ENCODE measurements around the gene PCNX1.
"Not testable (repeated sequence)": the region's sequence is repeated elsewhere in the genome, so short reads cannot be mapped to it uniquely, and the experiment has no call there.

PCNX1 gene

GRCh38 chr14:71135911-71136310 lies 228.7 kb downstream of the PCNX1 start:
- no peak for DNase-seq

GRCh38 chr14:71136386-71137060 lies 229.3 kb downstream of the PCNX1 start:
- no peak for DNase-seq

- no peak for DNase-seq
Observed at GRCh38 chr14:71137536-71138447, 230.5 kb downstream of the PCNX1 start.

- DNase-seq, result peak; percentile 55
Observed at GRCh38 chr14:71138448-71139293, 231.4 kb downstream of the PCNX1 start.

DNA sequence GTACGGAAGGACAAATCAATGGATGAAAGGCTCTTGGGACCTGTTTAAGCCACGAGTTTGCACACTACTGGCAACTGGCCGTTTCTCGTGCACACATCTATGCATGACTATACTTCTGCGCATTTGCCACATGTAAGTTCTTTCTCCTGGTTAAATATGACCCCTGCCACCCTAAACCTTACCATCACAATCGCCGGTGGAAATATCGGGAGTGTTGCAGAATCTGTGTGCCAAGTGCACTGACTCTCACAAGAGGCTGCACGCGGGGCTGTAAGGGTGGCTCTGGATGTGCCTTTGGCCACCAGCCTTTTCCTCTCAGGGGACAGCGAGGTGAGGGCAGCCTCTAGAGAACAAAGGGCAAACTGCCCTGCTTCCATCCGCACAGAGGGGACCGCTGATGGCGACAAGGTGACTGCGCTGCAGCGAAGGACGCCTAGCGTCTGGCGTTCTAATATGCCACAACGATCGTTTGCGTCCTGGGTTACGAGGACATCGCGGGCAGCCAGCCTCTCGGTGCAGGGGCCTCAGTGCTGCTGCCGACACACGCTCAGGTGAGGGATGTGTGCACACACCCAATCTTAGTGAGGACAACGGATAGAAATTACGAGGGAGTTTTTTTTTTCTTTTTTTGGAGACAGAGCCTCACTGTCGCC lies 232.2 kb downstream of the PCNX1 start:
- no peak for DNase-seq

DNA sequence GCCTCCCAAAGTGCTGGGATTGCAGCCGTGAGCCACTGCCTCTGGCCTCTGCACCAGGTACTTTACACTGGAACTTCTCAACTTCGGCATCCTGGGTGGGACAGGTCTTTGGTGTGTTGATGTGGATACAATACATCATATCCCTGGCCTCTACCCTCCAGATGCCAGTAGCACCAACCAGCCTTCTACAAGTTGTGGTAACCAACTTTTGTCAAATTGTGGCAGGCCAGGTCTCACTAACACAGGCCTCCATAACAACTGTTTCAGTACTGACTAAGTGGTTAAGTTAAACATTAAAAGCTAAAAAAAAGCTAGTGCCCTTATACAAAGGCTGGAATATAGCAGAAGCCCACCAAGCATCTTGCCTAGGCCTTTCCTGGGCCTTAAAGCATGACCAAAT lies 232.9 kb downstream of the PCNX1 start:
- no peak for DNase-seq

GRCh38 chr14:71141701-71142374 lies 234.6 kb downstream of the PCNX1 start:
- no peak for DNase-seq

- no peak for DNase-seq
Observed at GRCh38 chr14:71142375-71143038, 235.2 kb downstream of the PCNX1 start.

GRCh38 chr14:71143381-71144290 lies 236.4 kb downstream of the PCNX1 start:
- no peak for DNase-seq

GRCh38 chr14:71147335-71147734 lies 240.1 kb downstream of the PCNX1 start:
- not testable (repeated sequence) for DNase-seq

DNA sequence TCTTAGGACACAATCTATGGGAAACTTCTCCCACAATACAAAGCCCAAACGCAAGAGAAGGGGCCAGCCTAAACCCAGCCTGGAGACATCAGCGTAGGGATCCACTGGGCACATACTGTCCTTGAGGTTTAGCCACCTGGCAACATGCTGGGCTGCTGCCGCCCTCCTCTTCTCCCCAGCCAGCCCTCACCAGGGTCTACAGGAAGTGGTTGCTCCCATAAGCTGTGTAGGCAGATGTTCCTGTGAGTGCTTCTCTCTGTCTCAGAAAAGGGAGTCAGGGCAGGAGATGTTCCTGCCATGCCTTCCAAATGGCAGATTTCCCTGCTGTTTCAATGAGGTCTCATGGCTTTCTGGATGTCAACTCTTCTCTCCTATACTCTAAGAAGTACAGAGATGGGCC lies 241.4 kb downstream of the PCNX1 start:
- DNase-seq, result no peak

DNA sequence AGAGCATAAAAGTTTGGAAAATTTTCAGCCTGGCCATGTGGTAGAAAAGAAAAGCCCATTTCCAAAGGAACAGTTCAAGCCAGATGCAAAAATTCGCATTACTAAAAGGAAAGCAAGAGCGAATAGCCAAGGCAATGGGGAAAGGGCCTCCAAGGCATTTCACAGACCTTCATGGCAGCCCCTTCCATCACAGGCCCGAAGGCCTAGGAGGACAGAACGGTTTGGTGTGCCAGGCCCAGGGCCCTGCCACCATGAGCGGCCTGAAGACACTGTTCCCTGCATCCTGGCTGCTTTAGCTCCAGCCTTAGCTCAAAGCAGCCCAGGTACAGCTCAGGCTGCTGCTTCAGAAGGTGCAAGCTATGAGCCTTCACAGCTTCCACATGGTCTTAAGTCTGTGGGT lies 243.5 kb downstream of the PCNX1 start:
- no peak for DNase-seq

GRCh38 chr14:71155743-71156142 lies 248.5 kb downstream of the PCNX1 start:
- DNase-seq, result no peak

- DNase-seq, result no peak
Observed at GRCh38 chr14:71163050-71163841, 256.0 kb downstream of the PCNX1 start.

GRCh38 chr14:71163842-71164629 lies 256.8 kb downstream of the PCNX1 start:
- DNase-seq, result peak; percentile 60

All from NCI-H345 (cell line).